ENCODE data around the gene GPR45. TPM values are rescaled to one million over a fixed set of nuclear protein-coding genes. Genes with fewer than 3 reads are reported as not detected.

The GPR45 gene
- total RNA-seq, 1 experiment from 2014 or later, result not detected

GRCh38 chr2:105262651-105263091, 21.1 kb downstream of the GPR45 start:
- Mint-ChIP-seq H3K27me3 (ENCODE audit: low read depth) (no peaks in the 10 kb centered on the region), H3K4me3 (no peak overlapping the region), H3K4me1 (no peaks in the 10 kb centered on the region), H3K9me3 (no peaks in the 10 kb centered on the region), H3K27ac (peak overlapping the region; percentile 38; the same call in 1 of the 2 replicates), H3K36me3 (peaks cover 12% of the 10 kb centered on the region)
- CTCF ChIA-PET, result interaction anchor here (1.1 to 1.4 kb wide), 4 partner anchors 18 to 27 kb away, joined by 3 to 6 read pairs (median 4); no protein-coding TSS in a partner anchor
- ATAC-seq, result no peak
- DNase-seq (ENCODE audit: low spot score), result no peak
- no peak for TF ChIP-seq ETV6 (CRISPR knock-in tag; IDR thresholded peaks at IDR 0.05)
- POLR2A ChIA-PET, result no interaction called here

- Mint-ChIP-seq H3K9me3 (no peaks in the 10 kb centered on the region), H3K4me1 (no peaks in the 10 kb centered on the region), H3K36me3 (peaks cover 40% of the 10 kb centered on the region), H3K4me3 (no peak overlapping the region), H3K27me3 (ENCODE audit: low read depth) (no peaks in the 10 kb centered on the region), H3K27ac (no peak overlapping the region)
- TF ChIP-seq HMGA2 (CRISPR knock-in tag; IDR thresholded peaks at IDR 0.05), result no peak
- no peak for TF ChIP-seq MLX (CRISPR knock-in tag; IDR thresholded peaks at IDR 0.05)
- no peak for TF ChIP-seq PRRX2 (CRISPR knock-in tag; IDR thresholded peaks at IDR 0.05)
- no peak for TF ChIP-seq EMX1 (CRISPR knock-in tag; IDR thresholded peaks at IDR 0.05)
- TF ChIP-seq TEAD4 (CRISPR knock-in tag; IDR thresholded peaks at IDR 0.05), result no peak
- TF ChIP-seq GRHL2 (CRISPR knock-in tag; IDR thresholded peaks at IDR 0.05; ENCODE audit: insufficient replicate concordance, severe bottlenecking), result no peak
- CTCF ChIA-PET, result interaction anchor here (1.1 to 1.7 kb wide), 3 partner anchors 26 to 31 kb away, joined by 4 to 7 read pairs (median 6); no protein-coding TSS in a partner anchor
- DNase-seq (ENCODE audit: low spot score) (no peak), ATAC-seq (no peak)
- POLR2A ChIA-PET, result no interaction called here
Observed at GRCh38 chr2:105269426-105269825, 27.9 kb downstream of the GPR45 start.

GRCh38 chr2:105271393-105272045, 30.0 kb downstream of the GPR45 start:
- POLR2A ChIA-PET, result no interaction called here
- CTCF ChIA-PET, result no interaction called here
- TF ChIP-seq GRHL2 (CRISPR knock-in tag; IDR thresholded peaks at IDR 0.05; ENCODE audit: insufficient replicate concordance, severe bottlenecking), result no peak
- Mint-ChIP-seq H3K4me1 (no peaks in the 10 kb centered on the region), H3K36me3 (peaks cover 43% of the 10 kb centered on the region), H3K4me3 (no peak overlapping the region), H3K27me3 (ENCODE audit: low read depth) (no peaks in the 10 kb centered on the region), H3K27ac (no peak overlapping the region), H3K9me3 (no peaks in the 10 kb centered on the region)
- ATAC-seq (no peak), DNase-seq (ENCODE audit: low spot score) (no peak)

- ATAC-seq, result no peak
- no peaks in the 10 kb centered on the region for H3K9me3 Mint-ChIP-seq
- no peak overlapping the region for H3K27ac Mint-ChIP-seq
- CTCF ChIA-PET, result interaction anchor here (1.3 kb wide), 1 partner anchor 23 kb away, joined by 6 read pairs; no protein-coding TSS in a partner anchor
- no peaks in the 10 kb centered on the region for H3K4me1 Mint-ChIP-seq
- peaks cover 48% of the 10 kb centered on the region for H3K36me3 Mint-ChIP-seq
- no peaks in the 10 kb centered on the region for H3K27me3 Mint-ChIP-seq (ENCODE audit: low read depth)
- no peak overlapping the region for H3K4me3 Mint-ChIP-seq
- POLR2A ChIA-PET, result no interaction called here
- DNase-seq (ENCODE audit: low spot score), result no peak
- TF ChIP-seq MYBL2 (CRISPR knock-in tag; IDR thresholded peaks at IDR 0.05) (no peak), ELF4 (CRISPR knock-in tag; IDR thresholded peaks at IDR 0.05; ENCODE audit: low read depth) (no peak), AFF4 (CRISPR knock-in tag; IDR thresholded peaks at IDR 0.05; ENCODE audit: borderline replicate concordance) (no peak), FOXP4 (CRISPR knock-in tag; IDR thresholded peaks at IDR 0.05) (no peak), PRDM15 (CRISPR knock-in tag; IDR thresholded peaks at IDR 0.05) (no peak), NR3C1 (CRISPR knock-in tag; conservative IDR thresholded peaks at IDR 0.05; ENCODE audit: low read depth) (no peak), ATF6 (CRISPR knock-in tag; IDR thresholded peaks at IDR 0.05) (no peak), ZBTB21 (CRISPR knock-in tag; IDR thresholded peaks at IDR 0.05; ENCODE audit: borderline replicate concordance) (no peak)
Observed at GRCh38 chr2:105272176-105272575, 30.6 kb downstream of the GPR45 start.
